CD4-positive, alpha-beta memory T cell (primary cell): ENCODE data around the gene P3H2. TPM values are rescaled to one million over a fixed set of nuclear protein-coding genes. Genes with fewer than 3 reads are reported as not detected.
A peak's percentile ranks its signal among the peaks of the same experiment; 100 is the strongest.
"Not testable (repeated sequence)": the region's sequence is repeated elsewhere in the genome, so short reads cannot be mapped to it uniquely, and the experiment has no call there.

Source experiments
- CTCF ChIA-PET: fragments of 350-600 bp; sonication (Branson Sonifier 250); formaldehyde crosslinking; loops from one replicate; lab custom pipeline; 2021; ENCODE audit warnings: inconsistent platforms; ENCODE audit not compliant: partially characterized antibody; lab: Charles Lee
- POLR2A ChIA-PET: fragments of 350-600 bp; sonication (Branson Sonifier 250); formaldehyde crosslinking; loops from one replicate; lab custom pipeline; 2021; ENCODE audit not compliant: partially characterized antibody; lab: Charles Lee
- DNase-seq, 5 donors: peaks; one replicate each; pipeline versions ENCODE4 v3.0.0 to v3.0.0-alpha.2; 2020 to 2022; ENCODE audit warnings: mixed read lengths in 1 of 5
- H3K27ac ChIP-seq: one replicate; pipeline ENCODE4 v1.7.0; 2013; ENCODE audit warnings: low read depth, low read length
- H3K27me3 ChIP-seq: 2 replicates; pipeline ENCODE4 v1.7.0; 2013; ENCODE audit warnings: mild to moderate bottlenecking, low read length, moderate library complexity; ENCODE audit not compliant: insufficient read depth
- H3K36me3 ChIP-seq: 2 replicates; pipeline ENCODE4 v1.7.0; 2013; ENCODE audit warnings: mild to moderate bottlenecking, low read length, moderate library complexity; ENCODE audit not compliant: insufficient read depth
- H3K4me1 ChIP-seq: 2 replicates; pipeline ENCODE4 v1.7.0; 2013; ENCODE audit warnings: mild to moderate bottlenecking, low read length, moderate library complexity; ENCODE audit not compliant: insufficient read depth
- H3K4me3 ChIP-seq, 2 donors: one replicate each; pipeline ENCODE4 v1.7.0; 2013; ENCODE audit warnings: low read length in 2 of 2, mild to moderate bottlenecking in 1 of 2
- H3K9me3 ChIP-seq, 2 donors: one replicate each; pipeline ENCODE4 v1.7.0; 2013; ENCODE audit warnings: low read length in 2 of 2, control low read depth in 1 of 2; ENCODE audit not compliant: control insufficient read depth in 1 of 2
- H3K27ac Mint-ChIP-seq, 7 donors: one replicate each; pipeline ENCODE4 v1.8.0; 2020 to 2021; ENCODE audit warnings: mixed read lengths in 7 of 7, mild to moderate bottlenecking in 6 of 7, inconsistent platforms in 3 of 7, moderate library complexity in 3 of 7
- H3K27me3 Mint-ChIP-seq, 2 donors: one replicate each; pipeline ENCODE4 v1.8.0; 2020 to 2021; ENCODE audit warnings: mixed read lengths in 2 of 2
- H3K36me3 Mint-ChIP-seq, 2 donors: one replicate each; pipeline ENCODE4 v1.8.0; 2020 to 2021; ENCODE audit warnings: mixed read lengths in 2 of 2, inconsistent platforms in 1 of 2, mild to moderate bottlenecking in 1 of 2
- H3K4me1 Mint-ChIP-seq, 4 donors: one replicate each; pipeline ENCODE4 v1.8.0; 2020 to 2021; ENCODE audit warnings: mixed read lengths in 4 of 4, mild to moderate bottlenecking in 1 of 4
- H3K4me3 Mint-ChIP-seq, 8 donors: one replicate each; pipeline ENCODE4 v1.8.0; 2020 to 2021; ENCODE audit warnings: mixed read lengths in 8 of 8, mild to moderate bottlenecking in 7 of 8, moderate library complexity in 6 of 8, inconsistent platforms in 3 of 8
- H3K9me3 Mint-ChIP-seq, 8 donors: one replicate each; pipeline ENCODE4 v1.8.0; 2020 to 2021; ENCODE audit warnings: mixed read lengths in 8 of 8, mild to moderate bottlenecking in 5 of 8, inconsistent platforms in 3 of 8, moderate library complexity in 1 of 8
- intact Hi-C: fragments of 100-400 bp; cut with micrococcal nuclease; formaldehyde crosslinking; loops from one replicate; pipeline ENCODE4 v1.15.1; 2023
- polyA plus RNA-seq, 2 donors: library from polyadenylated mRNA; unstranded; fragments of 300-500 nt; fragmentation: Illumina TruSeq; gene quantifications; one replicate each; pipeline ENCODE4 v1.2.3, GENCODE V29; 2021
- total RNA-seq, 2 experiments: library from RNA; stranded (reverse); gene quantifications; one replicate each; pipeline ENCODE4 v1.2.3, GENCODE V29; 2021

P3H2 gene
- total and polyA plus RNA-seq, 4 experiments from 2014 or later: not detected

DNA sequence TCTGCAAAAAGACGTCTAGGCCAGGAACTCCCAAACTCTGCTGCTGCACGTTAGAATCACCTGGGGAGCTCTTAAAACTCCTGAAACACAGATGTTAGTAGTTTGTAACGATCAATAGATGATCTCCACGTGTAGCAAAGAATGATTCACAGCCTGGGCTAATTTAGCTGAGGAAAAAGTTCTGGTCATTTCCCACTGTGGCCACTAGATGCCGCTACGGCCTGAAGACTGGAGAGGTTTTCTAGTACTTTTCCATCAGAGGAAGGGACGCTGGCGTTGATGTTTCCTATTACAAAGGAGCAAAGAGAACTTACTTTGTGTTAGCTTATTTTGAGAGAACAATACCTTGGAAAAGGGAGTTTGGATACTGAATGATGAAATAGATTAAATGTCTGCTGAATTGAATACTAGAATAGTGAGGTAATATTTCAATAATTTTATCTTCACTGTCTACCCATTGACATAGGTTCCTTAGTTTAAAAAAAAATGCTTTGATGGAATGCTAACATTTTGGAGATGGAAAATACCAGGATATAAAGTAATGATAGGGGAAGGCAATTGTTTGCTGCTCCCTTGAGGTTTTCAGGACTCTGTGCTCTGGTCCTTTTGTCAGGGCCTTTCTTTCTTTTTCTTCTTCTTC, 159.1 kb downstream of the P3H2 start:
- H3K27ac Mint-ChIP-seq: no peak overlapping the region
- ChIA-PET POLR2A (no interaction called here), CTCF (interaction anchor here (0.5 to 7.3 kb wide), 30 partner anchors 8 to 693 kb away, joined by 3 to 77 read pairs (median 4); partner anchors contain the start of gene CLDN1)
- Histone ChIP-seq H3K27me3 (no peaks in the 10 kb centered on the region), H3K36me3 (no peaks in the 10 kb centered on the region), H3K4me1 (peaks cover 6% of the 10 kb centered on the region), H3K4me3 (no peak overlapping the region), H3K27ac (no peak overlapping the region), H3K9me3 (no peaks in the 10 kb centered on the region)
- intact Hi-C loops: loop anchor here (1.0 kb wide), 1 partner anchor 552 kb away; no protein-coding TSS in a partner anchor
- H3K4me1 Mint-ChIP-seq: peaks cover 2 to 8% (median 5%) of the 10 kb centered on the region in 4 donors
- DNase-seq: peak; percentile 40 to 53 (median 50)
- no peaks in the 10 kb centered on the region for H3K9me3 Mint-ChIP-seq
- H3K4me3 Mint-ChIP-seq: no peak overlapping the region
- H3K36me3 Mint-ChIP-seq: no peaks in the 10 kb centered on the region
- H3K27me3 Mint-ChIP-seq: peaks cover 11 to 14% of the 10 kb centered on the region in 2 donors

DNA sequence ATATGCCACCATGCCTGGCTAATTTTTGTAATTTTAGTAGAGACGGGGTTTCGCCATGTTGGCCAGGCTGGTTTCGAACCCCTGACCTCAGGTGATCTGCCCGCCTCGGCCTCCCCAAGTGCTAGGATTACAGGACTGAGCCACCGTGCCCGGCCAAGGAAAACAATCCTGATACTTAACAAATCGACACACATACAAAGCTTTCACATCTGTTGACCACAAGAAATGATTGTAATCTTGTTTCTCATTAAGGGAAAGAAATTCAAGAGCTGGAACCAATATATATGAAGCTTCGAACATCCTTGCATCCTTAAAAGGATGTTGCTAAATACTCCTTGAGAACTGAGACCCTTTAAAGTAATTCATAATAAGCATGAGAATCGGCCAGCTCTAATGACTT, 159.6 kb downstream of the P3H2 start:
- H3K4me1 Mint-ChIP-seq, H3K9me3 Mint-ChIP-seq, H3K27me3 ChIP-seq, H3K36me3 ChIP-seq, H3K27ac Mint-ChIP-seq, H3K27ac ChIP-seq, H3K9me3 ChIP-seq, H3K4me3 Mint-ChIP-seq, H3K4me1 ChIP-seq, H3K36me3 Mint-ChIP-seq, H3K4me3 ChIP-seq, DNase-seq, POLR2A ChIA-PET: not testable (repeated sequence)
- H3K27me3 Mint-ChIP-seq: peaks cover 11 to 17% of the 10 kb centered on the region in 2 donors
- intact Hi-C loops: loop anchor here (1.0 kb wide), 1 partner anchor 552 kb away; no protein-coding TSS in a partner anchor
- CTCF ChIA-PET: interaction anchor here (0.6 to 7.3 kb wide), 26 partner anchors 10 to 693 kb away, joined by 3 to 77 read pairs (median 4); partner anchors contain the start of gene CLDN1

DNA sequence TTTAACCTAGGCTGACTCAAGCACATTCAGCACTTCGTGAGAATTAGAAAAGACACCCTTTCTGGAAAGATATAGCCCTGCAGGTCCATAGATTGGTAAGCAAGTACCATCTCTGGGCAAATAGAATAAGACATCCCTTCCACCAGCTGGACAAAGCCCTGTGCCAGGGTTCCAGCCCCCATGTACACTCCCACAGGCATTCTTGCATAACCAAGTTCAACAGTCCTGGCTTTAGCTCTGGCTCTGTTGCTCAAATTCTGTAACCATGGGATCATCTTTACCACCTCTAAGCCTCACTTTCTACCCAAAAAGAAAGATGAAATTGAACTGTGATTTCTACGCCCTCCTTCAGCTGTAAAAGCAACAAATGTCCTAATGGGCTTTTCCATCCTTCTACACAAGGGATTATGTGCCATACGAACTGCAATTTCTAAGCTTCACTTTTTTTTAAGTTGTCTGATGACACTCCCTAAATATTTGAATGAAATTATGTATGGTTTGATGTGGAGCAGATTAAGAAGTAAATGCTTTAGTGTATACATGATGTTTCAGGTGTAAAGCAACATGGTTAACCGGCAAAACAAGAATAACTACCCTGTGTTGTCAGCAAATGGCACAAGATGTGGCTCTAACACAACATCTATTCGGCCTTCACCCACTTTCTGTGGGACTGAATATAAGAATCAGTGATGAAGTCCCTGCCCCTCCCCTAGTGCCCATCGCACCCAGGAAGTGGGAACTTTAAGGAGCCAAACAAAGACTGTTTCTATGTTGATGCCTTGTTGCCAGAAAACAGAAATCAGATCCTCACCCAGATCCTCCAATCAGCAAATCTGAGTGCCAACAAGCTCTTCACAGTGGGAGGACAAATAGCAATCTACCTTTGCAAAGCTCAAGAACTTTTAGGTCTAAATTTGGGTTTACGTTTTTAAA, 165.7 kb downstream of the P3H2 start:
- no peaks in the 10 kb centered on the region for H3K4me1 ChIP-seq
- H3K27me3 Mint-ChIP-seq: peaks cover 7 to 24% of the 10 kb centered on the region in 2 donors
- no peak overlapping the region for H3K27ac Mint-ChIP-seq
- H3K36me3 Mint-ChIP-seq: no peaks in the 10 kb centered on the region
- H3K9me3 Mint-ChIP-seq: no peaks in the 10 kb centered on the region
- intact Hi-C loops: no loop called here
- no peaks in the 10 kb centered on the region for H3K27me3 ChIP-seq
- H3K27ac ChIP-seq: no peak overlapping the region
- no peak overlapping the region for H3K4me3 ChIP-seq
- no peaks in the 10 kb centered on the region for H3K9me3 ChIP-seq
- DNase-seq: no peak
- peaks cover 0 to 8% (median 2%) of the 10 kb centered on the region in 4 donors for H3K4me1 Mint-ChIP-seq
- POLR2A ChIA-PET: no interaction called here
- no peaks in the 10 kb centered on the region for H3K36me3 ChIP-seq
- CTCF ChIA-PET: interaction anchor here (1.2 to 2.2 kb wide), 2 partner anchors 8 to 12 kb away, joined by 4 to 12 read pairs; no protein-coding TSS in a partner anchor
- no peak overlapping the region for H3K4me3 Mint-ChIP-seq

DNA sequence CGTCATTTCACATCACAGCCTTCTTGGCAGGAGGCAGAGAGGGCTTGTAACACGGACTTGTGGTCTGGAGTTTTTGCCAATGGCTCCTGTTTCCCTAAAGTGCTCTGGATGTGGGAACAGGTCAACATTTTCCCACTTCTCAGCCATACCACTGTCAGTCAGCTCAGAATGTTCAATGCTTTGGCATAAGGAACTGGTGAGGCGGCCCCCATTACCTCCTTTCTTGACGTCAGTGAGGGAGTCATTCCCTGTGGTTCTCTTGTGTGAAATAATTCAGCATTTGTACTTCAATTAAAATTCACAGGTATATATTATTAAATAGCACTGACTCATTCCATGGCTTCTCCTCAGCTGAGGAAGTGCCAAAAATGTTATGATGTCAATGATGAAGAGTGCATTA, 167.1 kb downstream of the P3H2 start:
- peaks cover 0 to 4% (median 2%) of the 10 kb centered on the region in 4 donors for H3K4me1 Mint-ChIP-seq
- intact Hi-C loops: no loop called here
- H3K36me3 Mint-ChIP-seq: no peaks in the 10 kb centered on the region
- Histone ChIP-seq H3K4me3 (no peak overlapping the region), H3K27me3 (no peaks in the 10 kb centered on the region), H3K9me3 (no peaks in the 10 kb centered on the region), H3K4me1 (peaks cover under 1% of the 10 kb centered on the region), H3K36me3 (no peaks in the 10 kb centered on the region), H3K27ac (no peak overlapping the region)
- no peak for DNase-seq
- no peak overlapping the region for H3K27ac Mint-ChIP-seq
- ChIA-PET CTCF (interaction anchor here (1.0 to 2.2 kb wide), 3 partner anchors 9 to 681 kb away, joined by 3 to 12 read pairs (median 5); no protein-coding TSS in a partner anchor), POLR2A (no interaction called here)
- peaks cover 2 to 20% of the 10 kb centered on the region in 2 donors for H3K27me3 Mint-ChIP-seq
- no peak overlapping the region for H3K4me3 Mint-ChIP-seq
- no peaks in the 10 kb centered on the region for H3K9me3 Mint-ChIP-seq

DNA sequence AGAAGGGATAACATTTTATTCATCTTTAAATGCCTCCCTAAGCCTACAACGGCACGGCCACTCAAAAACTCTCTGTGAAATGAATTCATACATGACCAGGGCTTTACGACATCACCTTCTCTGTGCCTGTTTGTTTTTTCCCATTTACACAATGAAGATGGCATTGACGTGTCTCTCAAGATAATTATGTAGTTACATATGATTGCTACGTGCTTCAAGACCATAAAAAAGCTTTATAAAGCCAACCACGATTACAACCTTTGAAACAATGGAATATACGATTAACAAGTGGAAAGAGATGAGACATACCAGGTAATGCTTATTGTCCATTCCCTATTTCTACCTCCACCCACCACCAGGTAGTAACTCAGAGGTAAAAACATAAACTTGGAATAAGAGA, 168.4 kb downstream of the P3H2 start:
- H3K9me3 ChIP-seq: no peaks in the 10 kb centered on the region
- H3K27me3 ChIP-seq: no peaks in the 10 kb centered on the region
- Mint-ChIP-seq H3K4me1 (peaks cover 0 to 9% (median 6%) of the 10 kb centered on the region in 4 donors), H3K27ac (no peak overlapping the region), H3K9me3 (no peaks in the 10 kb centered on the region), H3K27me3 (peaks cover 2 to 15% of the 10 kb centered on the region in 2 donors), H3K4me3 (no peak overlapping the region), H3K36me3 (no peaks in the 10 kb centered on the region)
- no peak overlapping the region for H3K4me3 ChIP-seq
- H3K27ac ChIP-seq: no peak overlapping the region
- POLR2A ChIA-PET: no interaction called here
- peaks cover 6% of the 10 kb centered on the region for H3K4me1 ChIP-seq
- intact Hi-C loops: no loop called here
- DNase-seq: no peak
- no peaks in the 10 kb centered on the region for H3K36me3 ChIP-seq
- CTCF ChIA-PET: interaction anchor here (6.0 kb wide), 1 partner anchor 10 kb away, joined by 77 read pairs; no protein-coding TSS in a partner anchor

DNA sequence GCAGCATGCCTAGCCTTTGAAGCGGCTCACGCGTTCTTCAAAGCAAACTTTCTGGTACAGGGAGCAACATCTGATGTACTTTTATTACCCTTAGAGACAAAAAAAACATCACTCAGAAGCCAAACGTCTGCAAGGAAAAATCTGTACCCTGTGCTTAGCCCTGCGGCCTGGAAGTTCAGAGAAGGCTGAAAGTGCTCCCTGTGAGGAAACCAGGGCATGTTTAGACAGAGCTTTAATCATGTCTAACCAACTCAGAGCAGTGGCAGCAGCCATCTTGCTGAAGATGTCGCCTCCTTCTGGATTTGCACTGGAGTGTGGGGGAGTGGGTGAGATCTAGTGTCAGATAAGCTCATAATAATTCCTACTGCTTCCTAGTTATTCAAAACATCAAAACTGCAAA, 170.4 kb downstream of the P3H2 start:
- no peak overlapping the region for H3K27ac Mint-ChIP-seq
- Histone ChIP-seq H3K27ac (no peak overlapping the region), H3K4me1 (peaks cover 6% of the 10 kb centered on the region), H3K36me3 (no peaks in the 10 kb centered on the region), H3K4me3 (no peak overlapping the region), H3K27me3 (no peaks in the 10 kb centered on the region), H3K9me3 (no peaks in the 10 kb centered on the region)
- H3K27me3 Mint-ChIP-seq: peaks cover 2 to 10% of the 10 kb centered on the region in 2 donors
- POLR2A ChIA-PET: no interaction called here
- DNase-seq: no peak
- H3K4me3 Mint-ChIP-seq: no peak overlapping the region
- CTCF ChIA-PET: interaction anchor here (6.0 to 6.4 kb wide), 2 partner anchors 12 to 679 kb away, joined by 73 to 77 read pairs; no protein-coding TSS in a partner anchor
- intact Hi-C loops: no loop called here
- no peaks in the 10 kb centered on the region for H3K36me3 Mint-ChIP-seq
- no peaks in the 10 kb centered on the region for H3K9me3 Mint-ChIP-seq
- peaks cover 0 to 6% (median 5%) of the 10 kb centered on the region in 4 donors for H3K4me1 Mint-ChIP-seq

DNA sequence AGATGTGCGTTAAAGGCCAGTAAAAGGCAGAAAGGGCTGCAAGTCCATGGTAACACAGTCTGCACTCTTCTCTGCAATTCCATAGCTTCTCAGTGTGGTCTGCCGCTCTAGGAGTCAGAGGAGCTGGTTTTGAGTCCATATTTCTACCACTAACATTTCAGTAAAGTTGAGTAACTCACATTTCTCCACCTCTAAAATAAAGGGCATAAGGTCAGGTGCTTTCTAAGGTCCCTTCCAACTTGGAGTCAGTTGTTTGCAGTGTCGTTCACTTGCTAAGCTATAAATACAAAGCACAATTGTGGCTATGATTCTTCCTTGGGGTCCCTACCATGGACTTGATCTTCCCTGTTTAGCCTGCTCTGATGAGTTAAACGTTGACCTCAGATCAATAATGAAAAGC, 171.1 kb downstream of the P3H2 start:
- peaks cover 2 to 10% of the 10 kb centered on the region in 2 donors for H3K27me3 Mint-ChIP-seq
- intact Hi-C loops: no loop called here
- DNase-seq: no peak
- peaks cover 0 to 4% (median 4%) of the 10 kb centered on the region in 4 donors for H3K4me1 Mint-ChIP-seq
- Histone ChIP-seq H3K27me3 (no peaks in the 10 kb centered on the region), H3K36me3 (no peaks in the 10 kb centered on the region), H3K9me3 (no peaks in the 10 kb centered on the region), H3K4me3 (no peak overlapping the region), H3K4me1 (peaks cover 6% of the 10 kb centered on the region), H3K27ac (no peak overlapping the region)
- H3K36me3 Mint-ChIP-seq: no peaks in the 10 kb centered on the region
- H3K4me3 Mint-ChIP-seq: no peak overlapping the region
- ChIA-PET CTCF (interaction anchor here (1.3 to 6.4 kb wide), 4 partner anchors 8 to 678 kb away, joined by 3 to 77 read pairs (median 42); no protein-coding TSS in a partner anchor), POLR2A (no interaction called here)
- H3K27ac Mint-ChIP-seq: no peak overlapping the region
- H3K9me3 Mint-ChIP-seq: no peaks in the 10 kb centered on the region
